H1 (cell line): ENCODE measurements around the gene SLC2A4RG.
A peak's percentile ranks its signal among the peaks of the same experiment; 100 is the strongest.

Experiments
- CTCF ChIP-seq, 3 experiments: IDR thresholded peaks; 1 replicate in 2 of 3; 2 replicates in 1 of 3; pipeline versions ENCODE4 v1.5.1 to v1.6.1; 2011; ENCODE audit warnings: low read length in 3 of 3, mild to moderate bottlenecking in 3 of 3, inconsistent platforms in 2 of 3, low read depth in 1 of 3, moderate library complexity in 1 of 3; ENCODE audit not compliant: insufficient read depth in 1 of 3; ENCODE audit errors: control extremely low read depth in 1 of 3
- E2F6 ChIP-seq: IDR thresholded peaks from 2 replicates; pipeline ENCODE4 v1.6.1; 2012; ENCODE audit warnings: inconsistent platforms
- EP300 ChIP-seq, 2 experiments: IDR thresholded peaks; 1 replicate in 1 of 2; 2 replicates in 1 of 2; pipeline ENCODE4 v1.6.1; 2011 to 2012; ENCODE audit warnings: low read depth in 2 of 2, low read length in 2 of 2, mild to moderate bottlenecking in 2 of 2, borderline replicate concordance in 1 of 2, inconsistent platforms in 1 of 2, moderate library complexity in 1 of 2
- EZH2 ChIP-seq: fragments of 200-600 bp; sonication (generic); IDR thresholded peaks from 2 replicates; pipeline ENCODE4 v1.7.1; 2012; ENCODE audit warnings: low read depth, mild to moderate bottlenecking, moderate library complexity, low read length, inconsistent platforms; ENCODE audit not compliant: severe bottlenecking
- GABPA ChIP-seq: IDR thresholded peaks from 2 replicates; pipeline ENCODE4 v1.6.1; 2011; ENCODE audit warnings: mild to moderate bottlenecking, low read length, moderate library complexity, borderline replicate concordance; ENCODE audit not compliant: insufficient read depth
- MAX ChIP-seq: IDR thresholded peaks from 2 replicates; pipeline ENCODE4 v1.6.1; 2012; ENCODE audit warnings: inconsistent platforms
- POLR2A ChIP-seq, 2 experiments: IDR thresholded peaks; 1 replicate in 1 of 2; 2 replicates in 1 of 2; pipeline ENCODE4 v1.6.1; 2011; ENCODE audit warnings: low read depth in 2 of 2, low read length in 2 of 2, mild to moderate bottlenecking in 2 of 2; ENCODE audit errors: control extremely low read depth in 1 of 2
- POLR2AphosphoS5 ChIP-seq: IDR thresholded peaks from 2 replicates; pipeline ENCODE4 v1.6.1; 2011; ENCODE audit warnings: low read depth, low read length
- RAD21 ChIP-seq, 2 experiments: IDR thresholded peaks in 1 of 2; conservative IDR thresholded peaks in 1 of 2; 2 replicates each; pipeline ENCODE4 v1.6.1; 2011; ENCODE audit warnings: low read depth in 2 of 2, low read length in 2 of 2, improper control_type of control experiment in 1 of 2, inconsistent platforms in 1 of 2, mild to moderate bottlenecking in 1 of 2, moderate library complexity in 1 of 2
- RBBP5 ChIP-seq: IDR thresholded peaks from 2 replicates; pipeline ENCODE4 v1.7.1; 2012; ENCODE audit warnings: low read depth, mild to moderate bottlenecking, inconsistent platforms, low read length, moderate library complexity, borderline replicate concordance
- SIRT6 ChIP-seq: IDR thresholded peaks from one replicate; pipeline ENCODE4 v1.7.1; 2012; ENCODE audit warnings: low read length, inconsistent platforms
- SP1 ChIP-seq: IDR thresholded peaks from 2 replicates; pipeline ENCODE4 v1.6.1; 2011; ENCODE audit warnings: low read depth, low read length
- SRF ChIP-seq: IDR thresholded peaks from 2 replicates; pipeline ENCODE4 v1.6.1; 2011; ENCODE audit warnings: mild to moderate bottlenecking, low read depth, low read length, moderate library complexity
- TCF12 ChIP-seq: IDR thresholded peaks from 2 replicates; pipeline ENCODE4 v1.6.1; 2011; ENCODE audit warnings: low read depth, mild to moderate bottlenecking, low read length

- TF ChIP-seq POLR2A (IDR thresholded peaks at IDR 0.05; ENCODE audit: control extremely low read depth in 1 of 2, low read depth in 2 of 2, low read length in 2 of 2) (peak in 1 of 2 experiments; percentile 53; a peak in 1 of 3 replicates), EP300 (IDR thresholded peaks at IDR 0.05; ENCODE audit: borderline replicate concordance in 1 of 2, low read depth in 2 of 2, low read length in 2 of 2) (no peak), POLR2AphosphoS5 (0 out of 2 replicates have a peak, but pooled peaks have one; percentile 23), RBBP5 (peak; percentile 47; the same call in 1 of the 2 replicates), CTCF (IDR thresholded peaks at IDR 0.05; ENCODE audit: control extremely low read depth in 1 of 3, insufficient read depth in 1 of 3, low read depth in 1 of 3, low read length in 3 of 3) (no peak), GABPA (peak; percentile 83), SIRT6 (no peak), SRF (no peak), SP1 (no peak), EZH2 (no peak), TCF12 (no peak), RAD21 (IDR thresholded peaks at IDR 0.05 in 1 of 2, conservative IDR thresholded peaks at IDR 0.05 in 1 of 2; ENCODE audit: low read depth in 2 of 2, low read length in 2 of 2) (0 out of 4 replicates have a peak, but pooled peaks of 1 of the 2 experiments have one; percentile 0), MAX (peak; percentile 56; the same call in 1 of the 2 replicates), E2F6 (0 out of 2 replicates have a peak, but pooled peaks have one; percentile 28)
Observed at GRCh38 chr20:63707558-63708300, 31.8 kb upstream of the SLC2A4RG start, which contains the start of the genes ARFRP1 and ZGPAT.
